Panc1 (cell line): ENCODE data around the gene CNN2.

Experiments used
- POLR2AphosphoS5 ChIP-seq: IDR thresholded peaks from 2 replicates; pipeline ENCODE4 v1.6.1; 2012; ENCODE audit warnings: mild to moderate bottlenecking, low read depth, low read length, moderate library complexity
- SIN3A ChIP-seq: IDR thresholded peaks from 2 replicates; pipeline ENCODE4 v1.6.1; 2012; ENCODE audit warnings: low read depth, mild to moderate bottlenecking, low read length, moderate library complexity, borderline replicate concordance; ENCODE audit not compliant: insufficient read depth
- TF ChIP-seq, protein P1 (sequence below): fragments of 450-650 bp; IDR thresholded peaks from 2 replicates; pipeline ENCODE4 v1.5.1; 2017; ENCODE audit warnings: mild to moderate bottlenecking
- TF ChIP-seq, protein P2 (sequence below), 2 experiments: IDR thresholded peaks; 2 replicates each; pipeline ENCODE4 v1.6.1; 2011 to 2012; ENCODE audit warnings: low read depth in 2 of 2, control low read depth in 1 of 2, low read length in 1 of 2, mild to moderate bottlenecking in 1 of 2, moderate library complexity in 1 of 2; ENCODE audit not compliant: insufficient read depth in 1 of 2

DNA sequence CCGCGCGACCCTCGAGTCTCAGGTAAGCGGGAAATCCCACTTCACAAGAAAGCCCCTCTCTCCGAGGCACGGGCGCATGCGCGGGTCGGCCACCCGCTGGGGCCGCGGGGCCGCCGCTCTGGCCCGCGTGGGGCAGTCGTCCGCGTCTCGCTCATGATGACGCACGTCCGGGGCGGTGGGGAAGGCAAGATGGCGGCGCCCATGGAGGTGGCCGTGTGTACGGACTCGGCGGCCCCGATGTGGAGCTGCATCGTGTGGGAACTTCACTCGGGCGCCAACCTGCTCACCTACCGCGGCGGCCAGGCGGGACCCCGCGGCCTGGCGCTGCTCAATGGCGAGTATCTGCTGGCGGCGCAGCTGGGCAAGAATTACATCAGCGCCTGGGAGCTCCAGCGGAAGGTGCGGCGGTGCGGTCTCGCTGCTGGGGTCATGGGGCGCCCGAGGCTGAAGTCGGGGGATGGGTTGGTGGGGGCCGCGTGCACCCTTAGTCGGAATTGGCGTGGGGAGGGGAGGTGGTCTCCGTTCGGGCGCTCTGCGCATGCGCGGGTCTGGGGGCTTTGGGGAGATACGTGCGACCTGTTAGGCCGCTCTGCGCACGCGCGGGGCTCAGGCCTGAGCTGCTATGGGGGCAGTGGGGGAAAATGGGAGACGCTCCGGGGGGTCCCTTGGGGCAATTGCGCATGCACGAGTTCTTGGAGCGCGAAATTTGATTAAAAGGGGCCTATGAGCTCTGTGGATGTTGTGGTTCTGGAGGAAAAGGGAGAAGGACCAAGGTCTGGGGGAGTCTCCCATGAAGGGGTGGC is 42.0 kb upstream of the CNN2 start, which contains the start of gene WDR18:
- TF ChIP-seq, protein P1, sequence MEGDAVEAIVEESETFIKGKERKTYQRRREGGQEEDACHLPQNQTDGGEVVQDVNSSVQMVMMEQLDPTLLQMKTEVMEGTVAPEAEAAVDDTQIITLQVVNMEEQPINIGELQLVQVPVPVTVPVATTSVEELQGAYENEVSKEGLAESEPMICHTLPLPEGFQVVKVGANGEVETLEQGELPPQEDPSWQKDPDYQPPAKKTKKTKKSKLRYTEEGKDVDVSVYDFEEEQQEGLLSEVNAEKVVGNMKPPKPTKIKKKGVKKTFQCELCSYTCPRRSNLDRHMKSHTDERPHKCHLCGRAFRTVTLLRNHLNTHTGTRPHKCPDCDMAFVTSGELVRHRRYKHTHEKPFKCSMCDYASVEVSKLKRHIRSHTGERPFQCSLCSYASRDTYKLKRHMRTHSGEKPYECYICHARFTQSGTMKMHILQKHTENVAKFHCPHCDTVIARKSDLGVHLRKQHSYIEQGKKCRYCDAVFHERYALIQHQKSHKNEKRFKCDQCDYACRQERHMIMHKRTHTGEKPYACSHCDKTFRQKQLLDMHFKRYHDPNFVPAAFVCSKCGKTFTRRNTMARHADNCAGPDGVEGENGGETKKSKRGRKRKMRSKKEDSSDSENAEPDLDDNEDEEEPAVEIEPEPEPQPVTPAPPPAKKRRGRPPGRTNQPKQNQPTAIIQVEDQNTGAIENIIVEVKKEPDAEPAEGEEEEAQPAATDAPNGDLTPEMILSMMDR: no peak
- TF ChIP-seq, protein P2, sequence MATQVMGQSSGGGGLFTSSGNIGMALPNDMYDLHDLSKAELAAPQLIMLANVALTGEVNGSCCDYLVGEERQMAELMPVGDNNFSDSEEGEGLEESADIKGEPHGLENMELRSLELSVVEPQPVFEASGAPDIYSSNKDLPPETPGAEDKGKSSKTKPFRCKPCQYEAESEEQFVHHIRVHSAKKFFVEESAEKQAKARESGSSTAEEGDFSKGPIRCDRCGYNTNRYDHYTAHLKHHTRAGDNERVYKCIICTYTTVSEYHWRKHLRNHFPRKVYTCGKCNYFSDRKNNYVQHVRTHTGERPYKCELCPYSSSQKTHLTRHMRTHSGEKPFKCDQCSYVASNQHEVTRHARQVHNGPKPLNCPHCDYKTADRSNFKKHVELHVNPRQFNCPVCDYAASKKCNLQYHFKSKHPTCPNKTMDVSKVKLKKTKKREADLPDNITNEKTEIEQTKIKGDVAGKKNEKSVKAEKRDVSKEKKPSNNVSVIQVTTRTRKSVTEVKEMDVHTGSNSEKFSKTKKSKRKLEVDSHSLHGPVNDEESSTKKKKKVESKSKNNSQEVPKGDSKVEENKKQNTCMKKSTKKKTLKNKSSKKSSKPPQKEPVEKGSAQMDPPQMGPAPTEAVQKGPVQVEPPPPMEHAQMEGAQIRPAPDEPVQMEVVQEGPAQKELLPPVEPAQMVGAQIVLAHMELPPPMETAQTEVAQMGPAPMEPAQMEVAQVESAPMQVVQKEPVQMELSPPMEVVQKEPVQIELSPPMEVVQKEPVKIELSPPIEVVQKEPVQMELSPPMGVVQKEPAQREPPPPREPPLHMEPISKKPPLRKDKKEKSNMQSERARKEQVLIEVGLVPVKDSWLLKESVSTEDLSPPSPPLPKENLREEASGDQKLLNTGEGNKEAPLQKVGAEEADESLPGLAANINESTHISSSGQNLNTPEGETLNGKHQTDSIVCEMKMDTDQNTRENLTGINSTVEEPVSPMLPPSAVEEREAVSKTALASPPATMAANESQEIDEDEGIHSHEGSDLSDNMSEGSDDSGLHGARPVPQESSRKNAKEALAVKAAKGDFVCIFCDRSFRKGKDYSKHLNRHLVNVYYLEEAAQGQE (IDR thresholded peaks at IDR 0.05; ENCODE audit: insufficient read depth in 1 of 2, low read depth in 2 of 2, low read length in 1 of 2): no peak
- TF ChIP-seq POLR2AphosphoS5 (peak; percentile 53; the same call in 1 of the 2 replicates), SIN3A (no peak)
